ENCODE measurements around the gene AMBRA1. TPM values are rescaled to one million over a fixed set of nuclear protein-coding genes. Genes with fewer than 3 reads are reported as not detected.
A peak's percentile ranks its signal among the peaks of the same experiment; 100 is the strongest.

The AMBRA1 gene
- polyA plus RNA-seq, 1 of the 3 experiments (the other 2 are of a cell fraction) = 10.4 TPM

GRCh38 chr11:46361283-46362155 is 232.3 kb downstream of the AMBRA1 start:
- Histone ChIP-seq H3K9me2 (no peaks in the 10 kb centered on the region), H3K79me2 (ENCODE audit: insufficient read depth) (peaks cover 55% of the 10 kb centered on the region), H3K4me1 (ENCODE audit: control insufficient read depth in 1 of 2, insufficient read depth in 2 of 2, low read depth in 1 of 2, low read length in 1 of 2) (peaks cover 28 to 43% of the 10 kb centered on the region in 2 experiments; a peak in 3 of 4 replicates), H3K36me3 (replicated peaks in 1 of 2; ENCODE audit: control insufficient read depth in 1 of 2, insufficient read depth in 2 of 2, low read length in 1 of 2) (no peaks in the 10 kb centered on the region), H3K9ac (peak overlapping the region; percentile 43; the same call in 1 of the 2 replicates), H3K27me3 (ENCODE audit: insufficient read depth) (no peaks in the 10 kb centered on the region), H3F3A (replicated peaks; ENCODE audit: insufficient read depth) (no peaks in the 10 kb centered on the region), H4K20me1 (ENCODE audit: insufficient read depth) (no peaks in the 10 kb centered on the region), H3K27ac (ENCODE audit: low read depth in 2 of 2, low read length in 1 of 2) (peak overlapping the region; percentile 86 to 91), H3K9me3 (no peaks in the 10 kb centered on the region), H3K4me2 (peak overlapping the region; percentile 74; the same call in 1 of the 2 replicates), H3K4me3 (ENCODE audit: low read depth in 2 of 2, low read length in 1 of 2) (no peak overlapping the region), H2AFZ (ENCODE audit: low read depth) (0 out of 2 replicates have a peak overlapping the region, but pooled peaks have one; percentile 47)
- POLR2A ChIA-PET = interaction anchor here (1.1 to 1.3 kb wide), 2 partner anchors 9 to 22 kb away, joined by 3 to 6 read pairs; no protein-coding TSS in a partner anchor
- 43% methylated on average over 10 of the region's 26 CpGs for WGBS (ENCODE audit: low lambda C conversion rate)
- CTCF ChIA-PET = interaction anchor here (1.2 to 18.0 kb wide), 8 partner anchors 8 to 167 kb away, joined by 3 to 423 read pairs (median 4); partner anchors contain the start of gene DGKZ
- TF ChIP-seq CHD2 (IDR thresholded peaks at IDR 0.05; ENCODE audit: low read length, partially characterized antibody) (peak; percentile 23), IRF3 (IDR thresholded peaks at IDR 0.05; ENCODE audit: low read depth, low read length) (no peak), FOXM1 (IDR thresholded peaks at IDR 0.05; ENCODE audit: low read depth) (no peak), REST (IDR thresholded peaks at IDR 0.05; ENCODE audit: low read depth, low read length) (no peak), FOXJ3 (CRISPR knock-in tag; IDR thresholded peaks at IDR 0.05) (peak; percentile 18; the same call in 1 of the 2 replicates), MXI1 (IDR thresholded peaks at IDR 0.05; ENCODE audit: low read depth, low read length) (peak; percentile 71; the same call in 1 of the 2 replicates), RFX5 (IDR thresholded peaks at IDR 0.05; ENCODE audit: low read length) (no peak), FOSL2 (IDR thresholded peaks at IDR 0.05; ENCODE audit: borderline replicate concordance, low read depth) (no peak), EP300 (IDR thresholded peaks at IDR 0.05; ENCODE audit: borderline replicate concordance in 1 of 2, low read depth in 1 of 2, low read length in 1 of 2) (0 out of 4 replicates have a peak, but pooled peaks of 1 of the 2 experiments have one; percentile 25), ZBTB33 (IDR thresholded peaks at IDR 0.05; ENCODE audit: borderline replicate concordance, low read depth) (no peak), RCOR1 (IDR thresholded peaks at IDR 0.05; ENCODE audit: low read length) (no peak)
- TF ChIP-seq, protein P1, sequence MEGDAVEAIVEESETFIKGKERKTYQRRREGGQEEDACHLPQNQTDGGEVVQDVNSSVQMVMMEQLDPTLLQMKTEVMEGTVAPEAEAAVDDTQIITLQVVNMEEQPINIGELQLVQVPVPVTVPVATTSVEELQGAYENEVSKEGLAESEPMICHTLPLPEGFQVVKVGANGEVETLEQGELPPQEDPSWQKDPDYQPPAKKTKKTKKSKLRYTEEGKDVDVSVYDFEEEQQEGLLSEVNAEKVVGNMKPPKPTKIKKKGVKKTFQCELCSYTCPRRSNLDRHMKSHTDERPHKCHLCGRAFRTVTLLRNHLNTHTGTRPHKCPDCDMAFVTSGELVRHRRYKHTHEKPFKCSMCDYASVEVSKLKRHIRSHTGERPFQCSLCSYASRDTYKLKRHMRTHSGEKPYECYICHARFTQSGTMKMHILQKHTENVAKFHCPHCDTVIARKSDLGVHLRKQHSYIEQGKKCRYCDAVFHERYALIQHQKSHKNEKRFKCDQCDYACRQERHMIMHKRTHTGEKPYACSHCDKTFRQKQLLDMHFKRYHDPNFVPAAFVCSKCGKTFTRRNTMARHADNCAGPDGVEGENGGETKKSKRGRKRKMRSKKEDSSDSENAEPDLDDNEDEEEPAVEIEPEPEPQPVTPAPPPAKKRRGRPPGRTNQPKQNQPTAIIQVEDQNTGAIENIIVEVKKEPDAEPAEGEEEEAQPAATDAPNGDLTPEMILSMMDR (IDR thresholded peaks at IDR 0.05) = no peak
- TF ChIP-seq, protein P2, sequence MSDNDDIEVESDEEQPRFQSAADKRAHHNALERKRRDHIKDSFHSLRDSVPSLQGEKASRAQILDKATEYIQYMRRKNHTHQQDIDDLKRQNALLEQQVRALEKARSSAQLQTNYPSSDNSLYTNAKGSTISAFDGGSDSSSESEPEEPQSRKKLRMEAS (IDR thresholded peaks at IDR 0.05; ENCODE audit: low read depth) = no peak
- DNase-seq = peak; percentile 88
